GM23338 (cell line): ENCODE measurements around the gene FBXO30. TPM values are rescaled to one million over a fixed set of nuclear protein-coding genes. Genes with fewer than 3 reads are reported as not detected.

ENCODE experiments used
- ATAC-seq: fragments of 200-7000 bp; cut with Tn5 transposase; 3 replicates; pipeline ENCODE4 v1.9.1; 2020
- DNase-seq: peaks from one replicate; pipeline ENCODE4 v3.0.0-alpha.2; 2015; ENCODE audit warnings: low spot score
- H2AFZ ChIP-seq: fragments of 200-600 bp; sonication (generic); 2 replicates; pipeline ENCODE4 v1.8.0; 2016; ENCODE audit warnings: antibody characterized with exemption, mild to moderate bottlenecking, moderate library complexity
- H3F3A ChIP-seq: fragments of 200-600 bp; sonication (generic); replicated peaks from 2 replicates; pipeline ENCODE4 v1.8.0; 2017; ENCODE audit warnings: antibody characterized with exemption, mixed run types, low read depth
- H3K27ac ChIP-seq: fragments of 200-600 bp; sonication (generic); 2 replicates; pipeline ENCODE4 v1.6.1; 2016; ENCODE audit warnings: low read depth
- H3K27me3 ChIP-seq: fragments of 200-600 bp; sonication (generic); 2 replicates; pipeline ENCODE4 v1.8.0; 2016; ENCODE audit warnings: mild to moderate bottlenecking, mixed run types, moderate library complexity; ENCODE audit not compliant: insufficient read depth
- H3K36me3 ChIP-seq: fragments of 200-600 bp; sonication (generic); 2 replicates; pipeline ENCODE4 v1.8.0; 2016; ENCODE audit warnings: mild to moderate bottlenecking; ENCODE audit not compliant: insufficient read depth
- H3K4me1 ChIP-seq: fragments of 200-600 bp; sonication (generic); 2 replicates; pipeline ENCODE4 v1.8.0; 2016; ENCODE audit warnings: mild to moderate bottlenecking, moderate library complexity; ENCODE audit not compliant: insufficient read depth
- H3K4me2 ChIP-seq: fragments of 200-600 bp; sonication (generic); 2 replicates; pipeline ENCODE4 v1.7.1; 2017; ENCODE audit warnings: mixed run types
- H3K4me3 ChIP-seq: fragments of 200-600 bp; sonication (generic); 2 replicates; pipeline ENCODE4 v1.6.1; 2016; ENCODE audit warnings: mixed run types
- H3K79me2 ChIP-seq: fragments of 200-600 bp; sonication (generic); replicated peaks from 2 replicates; pipeline ENCODE4 v1.8.0; 2017; ENCODE audit warnings: mild to moderate bottlenecking; ENCODE audit not compliant: insufficient read depth
- H3K9me2 ChIP-seq: fragments of 200-600 bp; sonication (generic); 2 replicates; pipeline ENCODE4 v1.8.0; 2017; ENCODE audit not compliant: insufficient read depth
- H4K20me1 ChIP-seq: fragments of 200-600 bp; sonication (generic); replicated peaks from 2 replicates; pipeline ENCODE4 v1.8.0; 2017; ENCODE audit warnings: mild to moderate bottlenecking; ENCODE audit not compliant: insufficient read depth
- H3K27ac Mint-ChIP-seq: 2 replicates; pipeline ENCODE4 v1.8.0; 2020; ENCODE audit warnings: inconsistent platforms, mild to moderate bottlenecking, moderate library complexity, mixed read lengths
- H3K27me3 Mint-ChIP-seq: 3 replicates; pipeline ENCODE4 v1.8.0; 2022; ENCODE audit warnings: low read depth, mild to moderate bottlenecking, moderate library complexity, mixed read lengths, inconsistent platforms; ENCODE audit not compliant: insufficient read depth, poor library complexity
- H3K36me3 Mint-ChIP-seq: 3 replicates; pipeline ENCODE4 v1.8.0; 2021; ENCODE audit warnings: low read depth, mild to moderate bottlenecking, inconsistent platforms, moderate library complexity, mixed read lengths
- H3K4me1 Mint-ChIP-seq: 3 replicates; pipeline ENCODE4 v1.8.0; 2020; ENCODE audit warnings: mild to moderate bottlenecking, inconsistent platforms, mixed read lengths
- H3K4me3 Mint-ChIP-seq: 3 replicates; pipeline ENCODE4 v1.8.0; 2021; ENCODE audit warnings: moderate library complexity, mild to moderate bottlenecking, inconsistent platforms, mixed read lengths
- H3K9me3 Mint-ChIP-seq: 3 replicates; pipeline ENCODE4 v1.8.0; 2020; ENCODE audit warnings: moderate library complexity, mild to moderate bottlenecking, inconsistent platforms, mixed read lengths
- JUNB ChIP-seq: IDR thresholded peaks from one replicate; pipeline ENCODE4 v1.6.1; 2016; ENCODE audit warnings: antibody characterized with exemption; ENCODE audit not compliant: unreplicated experiment
- NANOG ChIP-seq: IDR thresholded peaks from 2 replicates; pipeline ENCODE4 v1.6.1; 2016; ENCODE audit warnings: antibody characterized with exemption, borderline replicate concordance
- REST ChIP-seq: IDR thresholded peaks from one replicate; pipeline ENCODE4 v1.6.1; 2018; ENCODE audit warnings: antibody characterized with exemption; ENCODE audit not compliant: unreplicated experiment
- ZNF462 ChIP-seq: fragments of 250-450 bp; sonication (Bioruptor Pico); IDR thresholded peaks from 2 replicates; pipeline ENCODE4 v1.5.0; 2020; ENCODE audit warnings: mild to moderate bottlenecking, moderate library complexity
- polyA plus RNA-seq: library from polyadenylated mRNA; unstranded; fragments of >200 nt; fragmentation: Nextera tagmentation; extraction: Ambion mirVana; gene quantifications from 2 replicates; pipeline ENCODE4 v1.2.1, GENCODE V29; 2016
- total RNA-seq: library from RNA; depleted of rRNA; stranded (reverse); fragments of >200 nt; shearing (Covaris generic); gene quantifications from 2 replicates; pipeline ENCODE4 v1.2.3, GENCODE V29; 2014

Gene FBXO30
- total and polyA plus RNA-seq, 2 experiments from 2014 or later = 6.5 to 21.3 TPM

- no peak for TF ChIP-seq ZNF462
- TF ChIP-seq NANOG = no peak
- no peak for TF ChIP-seq JUNB
- TF ChIP-seq REST = no peak
- no peak for ATAC-seq
- peaks cover 19% of the 10 kb centered on the region for H3K79me2 ChIP-seq
- H3K4me1 ChIP-seq = no peaks in the 10 kb centered on the region
- no peak overlapping the region for H3K27ac ChIP-seq
- Mint-ChIP-seq H3K27ac (no peak overlapping the region), H3K27me3 (no peaks in the 10 kb centered on the region), H3K9me3 (peaks cover 31% of the 10 kb centered on the region), H3K4me1 (no peaks in the 10 kb centered on the region), H3K36me3 (peaks cover 63% of the 10 kb centered on the region), H3K4me3 (no peak overlapping the region)
- H3F3A ChIP-seq = no peaks in the 10 kb centered on the region
- H3K9me2 ChIP-seq = peaks cover 10% of the 10 kb centered on the region
- DNase-seq = no peak
- H4K20me1 ChIP-seq = no peaks in the 10 kb centered on the region; the same call in 1 of the 2 replicates
- H2AFZ ChIP-seq = no peak overlapping the region
- no peaks in the 10 kb centered on the region for H3K27me3 ChIP-seq
- H3K4me2 ChIP-seq = no peak overlapping the region
- no peaks in the 10 kb centered on the region; the same call in 1 of the 2 replicates for H3K36me3 ChIP-seq
- no peak overlapping the region for H3K4me3 ChIP-seq
Measured at GRCh38 chr6:145789443-145789842, 25.2 kb downstream of the FBXO30 start.
